Kidney (tissue), 14 donors: ENCODE data around the gene ARAP1. TPM values are rescaled to one million over a fixed set of nuclear protein-coding genes. Genes with fewer than 3 reads are reported as not detected.
A peak's percentile ranks its signal among the peaks of the same experiment; 100 is the strongest.

Experiments used
- DNase-seq, 5 donors: peaks; one replicate each; pipeline ENCODE4 v3.0.0-alpha.2; 2013 to 2020
- FAIRE-seq: peaks from 2 replicates; lab custom pipeline; 2012; peaks lifted over from hg19 to GRCh38; lab: Jason Lieb, UNC
- H3K27ac ChIP-seq, 2 donors: one replicate each; pipeline ENCODE4 v1.7.0; 2013; ENCODE audit warnings: low read depth in 2 of 2, low read length in 2 of 2, inconsistent platforms in 1 of 2
- H3K27me3 ChIP-seq: one replicate; pipeline ENCODE4 v1.7.1; 2013; ENCODE audit warnings: low read length, inconsistent platforms; ENCODE audit not compliant: control insufficient read depth, insufficient read depth
- H3K36me3 ChIP-seq, 3 donors: one replicate each; pipeline versions ENCODE4 v1.7.0 to v1.7.1; 2013; ENCODE audit warnings: low read length in 3 of 3, control low read depth in 1 of 3, inconsistent platforms in 1 of 3; ENCODE audit not compliant: insufficient read depth in 3 of 3, control insufficient read depth in 2 of 3
- H3K4me1 ChIP-seq, 3 donors: one replicate each; pipeline versions ENCODE4 v1.7.0 to v1.7.1; 2013; ENCODE audit warnings: low read length in 3 of 3, inconsistent platforms in 1 of 3, low read depth in 1 of 3; ENCODE audit not compliant: control insufficient read depth in 2 of 3, insufficient read depth in 2 of 3
- H3K4me3 ChIP-seq, 3 donors: one replicate each; pipeline versions ENCODE4 v1.7.0 to v1.8.1; 2013; ENCODE audit warnings: low read length in 3 of 3, control low read depth in 1 of 3, inconsistent platforms in 1 of 3
- H3K9ac ChIP-seq, 3 donors: one replicate each; pipeline versions ENCODE4 v1.7.0 to v1.7.1; 2013; ENCODE audit warnings: low read length in 3 of 3, control low read depth in 1 of 3, inconsistent platforms in 1 of 3
- H3K9me3 ChIP-seq, 3 donors: one replicate each; pipeline versions ENCODE4 v1.7.0 to v1.7.1; 2013; ENCODE audit warnings: low read length in 3 of 3, control low read depth in 1 of 3, inconsistent platforms in 1 of 3; ENCODE audit not compliant: control insufficient read depth in 2 of 3, insufficient read depth in 1 of 3
- intact Hi-C: fragments of 100-400 bp; cut with DNase I; formaldehyde crosslinking; loops from one replicate; pipeline ENCODE4 v1.11.1; 2022
- polyA plus RNA-seq: library from polyadenylated mRNA; stranded (reverse); fragments of 350-450 nt; fragmentation: Illumina TruSeq; extraction: RNeasy Lipid Tissue Mini Kit (QIAGEN cat#74804); gene quantifications from one replicate; pipeline ENCODE4 v1.2.3, GENCODE V29; 2014; ENCODE audit warnings: low read depth, low replicate concordance; ENCODE audit not compliant: insufficient read depth
- total RNA-seq: library from RNA; stranded (reverse); fragmentation: NEBNext Ultra II Directional; extraction: Animal tissue kit (Norgen Biotek cat#: 25700); gene quantifications from one replicate; pipeline ENCODE4 v1.2.1, GENCODE V29; 2021
- TF ChIP-seq, protein P1 (sequence below): IDR thresholded peaks from 3 replicates; pipeline ENCODE4 v1.5.1; 2012; ENCODE audit warnings: mild to moderate bottlenecking, moderate library complexity, borderline replicate concordance; ENCODE audit not compliant: insufficient read depth; ENCODE audit errors: extremely low read depth
- donor health status: control.
- donor health status: control.
- donor health status: control.
- donor health status: control.
- donor health status: control.
- donor health status: DM: yes; HTN: yes; CAD: no.
- donor health status: Normal renal cell carcinoma (clear cell type).

ARAP1 gene
- total and polyA plus RNA-seq, 2 donors from 2014 or later, result 58.2 to 80.8 TPM

DNA sequence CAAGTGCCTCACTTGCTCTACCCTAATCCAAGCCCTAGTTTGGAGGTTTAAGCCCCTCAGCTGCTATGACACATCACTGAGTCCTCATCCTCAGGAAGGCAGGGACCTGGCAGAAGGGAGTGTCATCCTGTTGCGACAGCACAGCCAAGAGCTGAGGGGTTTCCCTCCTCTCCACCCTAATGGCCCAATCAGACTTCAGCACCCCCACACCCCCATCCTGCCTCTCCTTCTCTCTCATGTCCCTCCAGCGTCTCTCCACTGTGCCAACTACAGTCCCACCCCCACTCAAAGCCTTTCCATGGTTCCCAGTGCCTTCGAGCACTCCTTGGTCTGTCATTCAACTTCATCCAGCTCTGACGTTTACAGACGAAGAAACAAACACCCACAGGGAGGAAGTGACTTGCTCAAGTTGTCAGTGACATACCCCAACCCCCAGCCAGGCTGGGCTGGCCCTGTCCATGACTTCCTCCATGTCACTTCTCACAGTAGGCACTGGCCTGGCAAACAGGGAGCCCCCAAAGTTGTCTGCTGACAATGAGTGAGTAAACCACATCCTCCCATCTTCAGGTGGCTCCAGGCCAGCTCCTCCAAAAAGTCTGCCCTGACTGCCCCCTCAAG is 15.6 kb downstream of the ARAP1 start:
- H3K9ac ChIP-seq, result no peak overlapping the region
- DNase-seq (peak in 1 of 5 donors; percentile 84), FAIRE-seq (no peak)
- intact Hi-C loops, result loop anchor here (10.0 kb wide), 1 partner anchor 48 kb away; no protein-coding TSS in a partner anchor
- no peaks in the 10 kb centered on the region for H3K36me3 ChIP-seq
- no peak overlapping the region for H3K27ac ChIP-seq
- H3K4me3 ChIP-seq, result no peak overlapping the region
- H3K9me3 ChIP-seq, result no peaks in the 10 kb centered on the region
- no peaks in the 10 kb centered on the region for H3K27me3 ChIP-seq
- peaks cover 0 to 18% (median 3%) of the 10 kb centered on the region in 3 donors for H3K4me1 ChIP-seq
- TF ChIP-seq, protein P1, sequence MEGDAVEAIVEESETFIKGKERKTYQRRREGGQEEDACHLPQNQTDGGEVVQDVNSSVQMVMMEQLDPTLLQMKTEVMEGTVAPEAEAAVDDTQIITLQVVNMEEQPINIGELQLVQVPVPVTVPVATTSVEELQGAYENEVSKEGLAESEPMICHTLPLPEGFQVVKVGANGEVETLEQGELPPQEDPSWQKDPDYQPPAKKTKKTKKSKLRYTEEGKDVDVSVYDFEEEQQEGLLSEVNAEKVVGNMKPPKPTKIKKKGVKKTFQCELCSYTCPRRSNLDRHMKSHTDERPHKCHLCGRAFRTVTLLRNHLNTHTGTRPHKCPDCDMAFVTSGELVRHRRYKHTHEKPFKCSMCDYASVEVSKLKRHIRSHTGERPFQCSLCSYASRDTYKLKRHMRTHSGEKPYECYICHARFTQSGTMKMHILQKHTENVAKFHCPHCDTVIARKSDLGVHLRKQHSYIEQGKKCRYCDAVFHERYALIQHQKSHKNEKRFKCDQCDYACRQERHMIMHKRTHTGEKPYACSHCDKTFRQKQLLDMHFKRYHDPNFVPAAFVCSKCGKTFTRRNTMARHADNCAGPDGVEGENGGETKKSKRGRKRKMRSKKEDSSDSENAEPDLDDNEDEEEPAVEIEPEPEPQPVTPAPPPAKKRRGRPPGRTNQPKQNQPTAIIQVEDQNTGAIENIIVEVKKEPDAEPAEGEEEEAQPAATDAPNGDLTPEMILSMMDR, result no peak

DNA sequence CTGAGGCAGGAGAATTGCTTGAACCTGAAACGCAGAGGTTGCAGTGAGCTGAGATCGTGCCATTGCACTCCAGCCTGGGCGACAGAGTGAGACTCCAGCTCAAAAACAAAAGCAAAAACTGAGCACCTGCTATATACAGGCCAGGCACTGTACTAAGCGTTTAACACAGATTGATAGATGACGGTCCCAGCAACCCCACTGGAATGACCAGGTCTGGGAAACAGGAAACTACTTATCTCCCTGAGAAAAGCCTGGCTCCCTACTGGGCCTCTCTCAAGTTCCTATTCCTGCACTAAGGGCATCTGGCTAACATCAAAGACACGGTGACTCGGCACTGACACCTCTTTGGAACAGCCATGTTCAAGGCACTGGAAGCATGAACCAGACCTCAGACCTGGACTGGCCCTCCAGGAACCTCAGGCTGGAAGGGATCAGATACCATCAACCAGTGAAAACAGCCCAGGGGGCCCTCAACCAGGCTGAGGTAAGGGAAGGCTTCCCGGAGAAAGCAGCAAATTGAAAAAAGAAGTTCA is 16.6 kb downstream of the ARAP1 start:
- FAIRE-seq (no peak), DNase-seq (peak in 1 of 5 donors; percentile 17)
- no peak overlapping the region for H3K9ac ChIP-seq
- H3K27me3 ChIP-seq, result no peaks in the 10 kb centered on the region
- no peak overlapping the region for H3K27ac ChIP-seq
- no peaks in the 10 kb centered on the region for H3K9me3 ChIP-seq
- TF ChIP-seq, protein P1, result no peak
- intact Hi-C loops, result loop anchor here (10.0 kb wide), 1 partner anchor 49 kb away; no protein-coding TSS in a partner anchor
- no peak overlapping the region for H3K4me3 ChIP-seq
- peaks cover 0 to 11% (median 0%) of the 10 kb centered on the region in 3 donors for H3K4me1 ChIP-seq
- H3K36me3 ChIP-seq, result no peaks in the 10 kb centered on the region

DNA sequence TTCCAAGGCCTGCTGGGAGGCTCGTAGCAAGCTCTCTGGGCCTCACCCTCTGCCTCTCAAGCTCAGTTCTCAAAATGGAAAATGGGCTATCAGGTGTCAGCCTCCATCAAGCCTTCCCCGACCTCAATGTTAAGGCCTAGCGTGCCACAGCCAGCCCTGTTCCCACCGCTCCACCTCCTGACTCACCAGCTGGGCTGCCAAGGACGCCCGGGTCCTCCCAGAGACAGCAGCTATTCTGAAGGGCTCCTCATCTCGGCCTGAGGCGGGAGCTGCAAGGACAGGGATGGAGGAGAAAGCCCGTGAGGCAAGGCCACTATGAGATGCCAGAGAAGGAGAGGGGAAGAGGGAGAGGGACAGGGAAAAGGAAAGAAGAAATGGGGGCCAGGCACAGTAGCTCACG is 19.9 kb downstream of the ARAP1 start:
- intact Hi-C loops, result loop anchor here (10.0 kb wide), 1 partner anchor 52 kb away; no protein-coding TSS in a partner anchor
- H3K4me1 ChIP-seq, result peaks cover 0 to 4% (median 0%) of the 10 kb centered on the region in 3 donors
- DNase-seq, result peak in 1 of 5 donors; percentile 58

More for the DNA sequence above, 19.9 kb downstream of the ARAP1 start:
- H3K4me3 ChIP-seq, result no peak overlapping the region
- H3K27ac ChIP-seq, result no peak overlapping the region
- TF ChIP-seq, protein P1, result no peak
- H3K27me3 ChIP-seq, result no peaks in the 10 kb centered on the region
- H3K9me3 ChIP-seq, result no peaks in the 10 kb centered on the region
- no peak overlapping the region for H3K9ac ChIP-seq
- H3K36me3 ChIP-seq, result no peaks in the 10 kb centered on the region
- FAIRE-seq, result no peak
